Measurements from ENCODE around the gene DNER.

The DNER gene

GRCh38 chr2:229553091-229553490 is 161.3 kb downstream of the DNER start:
- Histone ChIP-seq H3K4me3 (replicated peaks; ENCODE audit: low read depth, low read length) (no peak overlapping the region), H3K27me3 (replicated peaks; ENCODE audit: control insufficient read depth, insufficient read depth, low read length) (no peaks in the 10 kb centered on the region)

GRCh38 chr2:229543176-229543873 is 171.0 kb downstream of the DNER start:
- DNase-seq (ENCODE audit: extremely low read depth, insufficient read length): no peak
- Histone ChIP-seq H3K4me3 (replicated peaks; ENCODE audit: low read depth, low read length) (no peak overlapping the region), H3K36me3 (ENCODE audit: control insufficient read depth, insufficient read depth, low read length) (no peaks in the 10 kb centered on the region), H3K27me3 (replicated peaks; ENCODE audit: control insufficient read depth, insufficient read depth, low read length) (0 out of 2 replicates have a peak, but pooled peaks cover 2% of the 10 kb centered on the region)
- TF ChIP-seq CTCF (IDR thresholded peaks at IDR 0.05; ENCODE audit: insufficient read depth, low read length, poor library complexity, severe bottlenecking): no peak

More at GRCh38 chr2:229553091-229553490, 161.3 kb downstream of the DNER start:
- no peak for TF ChIP-seq CTCF (IDR thresholded peaks at IDR 0.05; ENCODE audit: insufficient read depth, low read length, poor library complexity, severe bottlenecking)
- DNase-seq (ENCODE audit: extremely low read depth, insufficient read length): no peak
- H3K36me3 ChIP-seq (ENCODE audit: control insufficient read depth, insufficient read depth, low read length): no peaks in the 10 kb centered on the region

- TF ChIP-seq CTCF (IDR thresholded peaks at IDR 0.05; ENCODE audit: insufficient read depth, low read length, poor library complexity, severe bottlenecking): no peak
- no peak for DNase-seq (ENCODE audit: extremely low read depth, insufficient read length)
- no peaks in the 10 kb centered on the region for H3K27me3 ChIP-seq (replicated peaks; ENCODE audit: control insufficient read depth, insufficient read depth, low read length)
- no peaks in the 10 kb centered on the region for H3K36me3 ChIP-seq (ENCODE audit: control insufficient read depth, insufficient read depth, low read length)
- no peak overlapping the region for H3K4me3 ChIP-seq (replicated peaks; ENCODE audit: low read depth, low read length)
Measured at GRCh38 chr2:229539628-229540027, 174.7 kb downstream of the DNER start.

GRCh38 chr2:229531594-229531993 is 182.8 kb downstream of the DNER start:
- no peak for TF ChIP-seq CTCF (IDR thresholded peaks at IDR 0.05; ENCODE audit: insufficient read depth, low read length, poor library complexity, severe bottlenecking)
- no peak for DNase-seq (ENCODE audit: extremely low read depth, insufficient read length)
- Histone ChIP-seq H3K4me3 (replicated peaks; ENCODE audit: low read depth, low read length) (no peak overlapping the region), H3K36me3 (ENCODE audit: control insufficient read depth, insufficient read depth, low read length) (no peaks in the 10 kb centered on the region), H3K27me3 (replicated peaks; ENCODE audit: control insufficient read depth, insufficient read depth, low read length) (no peaks in the 10 kb centered on the region)

- no peak for DNase-seq (ENCODE audit: extremely low read depth, insufficient read length)
- H3K4me3 ChIP-seq (replicated peaks; ENCODE audit: low read depth, low read length): no peak overlapping the region
- no peaks in the 10 kb centered on the region for H3K36me3 ChIP-seq (ENCODE audit: control insufficient read depth, insufficient read depth, low read length)
- no peaks in the 10 kb centered on the region for H3K27me3 ChIP-seq (replicated peaks; ENCODE audit: control insufficient read depth, insufficient read depth, low read length)
- no peak for TF ChIP-seq CTCF (IDR thresholded peaks at IDR 0.05; ENCODE audit: insufficient read depth, low read length, poor library complexity, severe bottlenecking)
Measured at GRCh38 chr2:229530434-229530833, 183.9 kb downstream of the DNER start.

GRCh38 chr2:229528846-229529245 is 185.5 kb downstream of the DNER start:
- H3K4me3 ChIP-seq (replicated peaks; ENCODE audit: low read depth, low read length): no peak overlapping the region
- no peak for TF ChIP-seq CTCF (IDR thresholded peaks at IDR 0.05; ENCODE audit: insufficient read depth, low read length, poor library complexity, severe bottlenecking)
- DNase-seq (ENCODE audit: extremely low read depth, insufficient read length): no peak
- H3K36me3 ChIP-seq (ENCODE audit: control insufficient read depth, insufficient read depth, low read length): no peaks in the 10 kb centered on the region
- H3K27me3 ChIP-seq (replicated peaks; ENCODE audit: control insufficient read depth, insufficient read depth, low read length): no peaks in the 10 kb centered on the region

Data from GM06990 (cell line).